Fibroblast of skin of back (primary cell): ENCODE data around the gene SHC3.

Source experiments
- DNase-seq: peaks from one replicate; pipeline ENCODE4 v3.0.0-alpha.2; 2013

The SHC3 gene

DNA sequence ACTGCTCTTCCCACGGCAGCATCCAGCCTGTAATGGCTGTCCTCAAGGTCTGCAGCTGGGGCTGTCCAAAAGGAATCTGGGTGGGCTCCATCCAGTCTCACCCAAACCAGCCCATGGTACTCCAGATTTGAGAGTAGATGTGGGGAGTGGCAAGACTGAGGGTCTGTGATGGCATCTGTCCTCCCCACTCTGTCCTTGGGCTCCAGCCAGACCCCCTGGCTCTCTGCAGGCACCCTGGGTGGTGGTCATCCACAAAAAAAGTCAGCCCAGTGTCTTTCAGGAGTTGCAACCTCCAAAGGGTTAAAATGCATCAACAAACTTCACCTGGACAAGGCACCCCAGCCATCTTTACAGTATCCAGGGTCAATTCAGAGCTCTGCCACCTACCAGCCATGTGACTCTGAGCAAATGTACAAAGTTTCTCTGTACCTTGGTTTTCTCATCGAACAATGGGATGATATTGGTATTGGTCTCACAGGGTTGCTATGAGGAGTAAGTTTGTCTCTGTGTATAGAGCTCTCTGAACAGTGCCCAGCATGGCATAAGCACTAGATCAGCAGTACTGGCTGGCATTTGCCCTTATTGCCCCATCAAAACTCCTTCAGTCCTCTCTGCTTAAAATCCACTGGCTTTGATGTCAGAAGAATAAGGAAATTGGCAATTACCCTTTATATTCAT, 194.6 kb downstream of the SHC3 start:
- no peak for DNase-seq

DNA sequence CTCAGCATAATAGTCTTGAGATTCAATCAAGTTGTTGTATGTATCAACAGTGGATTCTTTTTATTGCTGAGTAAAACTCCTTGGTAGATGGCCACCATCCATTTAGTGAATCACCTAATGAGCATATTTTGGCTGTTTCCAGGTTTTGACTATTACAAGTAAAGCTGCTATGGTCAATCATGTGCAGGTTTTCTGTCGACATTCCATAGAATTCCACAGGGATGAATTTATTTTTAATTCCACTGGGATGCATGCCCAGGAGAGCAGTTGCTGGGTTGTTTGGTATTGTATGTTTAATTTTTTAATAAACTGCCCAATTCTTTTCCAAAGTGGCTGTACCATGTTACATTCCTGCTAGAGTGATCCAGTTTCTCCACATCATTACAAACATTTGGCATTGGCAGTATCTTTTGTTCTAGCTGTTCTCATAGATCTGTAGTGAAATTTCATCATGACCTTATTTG, 197.8 kb downstream of the SHC3 start:
- DNase-seq: no peak

DNA sequence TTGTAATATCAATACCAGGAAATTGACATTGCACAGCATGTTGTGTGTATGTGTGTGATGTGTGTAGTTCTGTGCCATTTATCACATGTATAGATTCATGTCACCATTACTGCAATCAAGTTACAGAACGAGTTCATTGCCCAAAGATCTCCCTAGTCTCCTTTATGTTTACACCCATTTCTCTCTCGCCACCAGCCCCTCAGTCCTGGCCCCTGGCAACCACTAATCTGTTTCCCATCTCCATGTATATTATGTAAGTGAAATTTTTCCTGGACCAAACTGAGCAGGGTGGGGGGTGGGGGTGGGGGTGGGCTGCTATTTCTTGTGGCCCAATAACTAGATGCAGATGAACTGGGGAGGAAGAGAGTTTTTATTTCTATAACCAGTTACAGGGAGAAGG, 198.8 kb downstream of the SHC3 start:
- no peak for DNase-seq

DNA sequence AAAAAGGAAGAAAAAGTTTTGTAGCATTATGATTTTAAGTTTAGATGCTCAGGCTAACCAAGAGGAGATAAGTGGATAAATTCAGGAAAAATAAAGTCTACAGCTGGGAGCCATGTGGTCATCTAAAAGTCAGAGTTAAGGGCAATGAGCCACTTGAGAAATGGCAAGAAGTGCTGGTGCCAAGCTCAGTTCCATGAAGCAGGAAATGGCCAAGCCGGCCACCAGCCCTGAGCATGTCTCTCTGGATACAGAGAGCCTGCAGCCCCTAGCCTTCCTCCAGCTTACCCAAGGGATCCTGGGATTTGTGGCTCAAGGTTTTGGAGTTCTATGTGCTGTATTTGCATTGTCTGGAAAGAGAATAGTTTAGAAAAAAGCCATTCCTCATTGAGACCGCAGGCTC, 199.6 kb downstream of the SHC3 start:
- DNase-seq: no peak

DNA sequence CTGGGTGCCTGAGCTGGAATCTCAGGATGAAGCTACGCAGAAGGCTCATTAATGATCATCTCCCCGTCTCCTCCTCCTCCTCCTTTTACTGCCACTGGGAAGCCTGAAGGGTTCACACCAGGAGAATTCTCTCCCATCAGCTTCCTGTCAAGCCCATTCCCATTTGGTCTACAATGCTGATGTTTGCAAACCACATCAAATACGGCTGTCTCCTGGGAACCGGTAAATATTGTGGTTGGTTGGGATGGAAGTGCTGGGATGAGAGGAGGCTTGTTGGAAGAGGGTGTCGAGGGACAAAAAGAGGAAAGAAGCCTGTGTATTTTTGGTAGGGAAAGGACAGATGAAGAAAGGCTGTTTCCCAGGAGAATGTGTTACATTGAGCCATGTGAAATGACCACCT, 200.6 kb downstream of the SHC3 start:
- DNase-seq: no peak

DNA sequence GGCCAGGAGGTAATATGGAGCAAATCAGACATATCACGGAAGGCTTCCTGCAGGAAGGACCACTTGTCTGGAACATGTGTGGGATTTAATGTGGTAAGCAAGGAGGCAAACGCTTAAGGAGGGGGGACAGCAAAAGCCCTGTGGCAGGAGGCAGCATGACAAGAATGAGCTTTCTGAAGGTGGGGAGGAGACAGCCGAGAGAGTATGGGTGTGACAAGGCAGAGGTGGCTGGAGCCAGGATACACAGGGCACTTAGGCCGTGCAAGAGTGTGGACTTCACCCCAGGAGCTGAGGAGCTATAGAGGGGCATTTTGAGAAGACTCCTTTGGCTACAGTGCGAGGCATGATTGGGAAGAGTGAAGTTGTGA, 201.7 kb downstream of the SHC3 start:
- no peak for DNase-seq

DNA sequence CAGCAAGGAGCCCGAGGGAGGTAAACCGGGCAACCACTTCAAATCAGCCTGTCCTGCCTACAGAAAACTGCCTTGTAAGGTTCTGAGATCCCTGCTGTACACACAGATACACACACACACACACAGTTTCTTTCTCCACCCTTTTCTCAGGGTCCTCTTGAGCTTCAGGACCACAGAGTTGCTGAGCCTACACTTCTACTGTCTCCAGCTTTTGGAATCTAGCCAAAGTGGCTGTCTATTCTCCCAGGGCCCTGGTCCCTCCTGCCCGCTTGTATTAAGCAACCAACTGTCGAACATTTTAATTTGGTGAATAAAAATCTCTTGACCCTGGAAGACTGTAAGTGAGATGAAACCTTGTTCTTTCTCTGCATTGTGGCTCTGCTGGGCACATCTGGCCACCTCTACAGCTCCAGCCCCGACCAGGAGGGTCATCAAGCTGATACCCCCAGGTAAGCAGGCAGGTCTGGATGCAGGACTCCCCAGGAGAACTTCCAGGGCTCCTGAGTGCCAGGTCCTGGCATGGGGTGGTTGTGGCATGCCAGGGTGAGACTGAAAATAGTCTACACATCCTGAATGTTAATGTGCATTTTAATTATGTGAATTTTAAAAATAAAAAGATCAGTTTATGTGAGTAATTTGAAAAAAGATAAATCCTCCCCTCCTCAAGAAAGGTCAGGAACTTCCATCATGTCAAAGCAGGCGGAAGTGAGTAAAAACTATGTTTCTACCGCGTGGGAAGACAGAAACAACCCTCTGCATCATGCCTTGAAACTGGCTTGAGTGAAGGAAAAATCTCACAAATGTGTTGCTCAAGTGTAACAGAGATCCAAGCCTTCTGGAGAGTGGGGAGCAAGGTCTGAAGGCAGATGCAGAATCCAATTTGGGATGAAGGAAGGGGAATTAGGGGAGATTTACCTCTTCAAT, 202.4 kb downstream of the SHC3 start:
- DNase-seq: no peak

DNA sequence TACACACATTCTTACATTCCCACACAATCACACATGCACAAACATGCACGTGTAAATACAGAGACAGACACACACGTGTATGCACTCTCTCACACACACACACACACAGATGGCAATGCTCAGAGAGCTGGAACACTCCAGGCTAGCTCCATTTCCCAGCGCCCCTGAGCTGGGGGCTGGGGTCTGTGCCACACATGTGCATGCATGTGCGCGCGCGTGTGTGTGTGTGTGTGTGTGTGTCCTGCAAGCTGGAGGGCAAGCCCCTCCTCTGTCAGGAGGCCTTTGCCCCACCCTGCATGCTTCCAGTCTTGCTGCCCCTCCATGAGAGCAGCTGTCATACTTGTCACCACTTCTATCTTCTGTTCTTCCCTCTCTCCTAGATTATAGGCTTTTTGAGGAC, 204.0 kb downstream of the SHC3 start:
- DNase-seq: no peak

DNA sequence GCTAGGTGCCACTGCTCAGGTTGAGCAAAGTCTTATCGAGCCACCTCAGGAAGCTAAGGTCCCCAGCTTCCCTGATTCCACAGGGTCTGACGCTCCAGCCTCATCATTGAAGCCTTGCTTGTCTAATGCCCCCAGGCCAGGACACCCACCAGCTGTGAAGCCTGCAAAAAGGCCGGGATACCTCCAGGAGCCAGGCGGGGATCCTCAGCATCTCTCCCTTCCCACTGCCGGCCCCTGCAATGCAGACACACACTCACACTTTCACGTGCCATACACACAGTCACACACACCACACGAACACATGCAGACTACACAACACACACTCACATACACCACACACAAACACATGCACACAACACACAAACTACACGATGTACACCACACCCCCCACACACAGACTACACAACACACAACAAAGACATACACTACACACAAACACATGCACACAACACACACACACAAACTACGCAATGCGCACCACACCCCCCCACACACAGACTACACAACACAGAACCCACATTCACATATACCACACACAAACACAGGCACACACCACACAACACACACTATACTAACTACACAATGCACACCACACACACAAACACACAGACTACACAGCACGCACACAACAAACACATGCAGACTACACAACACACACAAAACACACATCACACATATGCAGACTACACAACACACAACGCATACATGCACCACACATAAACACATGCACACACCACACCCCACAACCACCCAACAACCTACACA, 205.2 kb downstream of the SHC3 start:
- no peak for DNase-seq

DNA sequence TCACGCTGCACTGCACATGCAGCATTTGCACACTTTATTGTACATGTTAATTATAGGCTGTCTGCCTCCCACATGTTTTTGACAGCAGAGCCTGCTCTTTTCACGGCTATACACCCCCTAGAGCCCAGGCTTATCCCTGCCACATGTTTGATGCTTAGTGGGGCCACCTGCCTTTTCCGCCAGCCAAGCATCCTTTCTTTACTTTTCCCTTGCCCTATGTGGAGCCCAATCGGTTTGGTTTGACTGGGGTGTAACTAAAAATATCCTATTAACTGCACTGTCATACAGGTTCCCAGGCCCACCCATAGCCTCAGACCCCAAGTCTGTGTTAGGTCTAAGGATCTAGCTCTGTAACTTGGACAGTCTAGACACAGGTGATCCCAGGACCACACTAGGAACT, 206.2 kb downstream of the SHC3 start:
- DNase-seq: no peak

DNA sequence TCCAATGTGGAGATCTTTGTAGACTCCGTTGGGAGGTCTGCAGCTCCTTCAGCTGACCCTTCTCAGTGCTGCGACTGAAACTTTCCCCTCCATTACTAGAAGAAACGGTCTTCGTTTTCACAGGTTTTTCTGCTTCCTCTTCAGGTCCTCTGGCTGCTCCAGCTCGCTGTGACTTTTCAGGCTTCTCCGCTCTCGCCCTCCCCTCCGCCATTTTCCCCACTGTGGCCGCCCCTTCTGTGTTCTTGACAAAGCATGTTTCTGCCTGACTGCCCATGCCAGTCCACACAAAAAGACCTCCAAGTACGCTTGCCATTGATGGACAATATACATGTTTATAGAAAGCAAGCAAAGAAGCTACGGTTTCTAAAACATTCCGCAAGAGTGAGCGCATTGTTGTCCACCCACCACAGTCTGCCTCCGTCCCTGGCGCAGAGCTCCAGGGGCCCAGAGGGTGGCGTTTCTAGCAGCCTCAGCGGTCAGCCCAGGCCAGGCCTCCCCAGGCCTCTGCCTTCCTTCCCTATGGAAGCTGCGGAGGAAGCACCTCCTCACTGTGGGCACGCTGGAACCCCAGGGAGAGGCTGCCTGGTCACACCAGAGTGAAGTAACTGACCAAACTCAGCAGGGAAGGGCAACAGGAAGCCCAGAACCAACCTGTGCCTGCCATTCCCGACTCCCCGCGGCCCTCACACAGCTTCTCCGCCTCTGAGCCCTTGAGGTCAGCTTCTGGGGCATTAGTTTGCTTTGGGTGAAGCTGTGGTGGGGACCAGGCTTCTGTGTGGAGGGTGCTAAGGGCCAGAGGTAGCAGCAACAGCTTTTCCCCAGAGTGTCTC, 207.3 kb downstream of the SHC3 start:
- DNase-seq: no peak

DNA sequence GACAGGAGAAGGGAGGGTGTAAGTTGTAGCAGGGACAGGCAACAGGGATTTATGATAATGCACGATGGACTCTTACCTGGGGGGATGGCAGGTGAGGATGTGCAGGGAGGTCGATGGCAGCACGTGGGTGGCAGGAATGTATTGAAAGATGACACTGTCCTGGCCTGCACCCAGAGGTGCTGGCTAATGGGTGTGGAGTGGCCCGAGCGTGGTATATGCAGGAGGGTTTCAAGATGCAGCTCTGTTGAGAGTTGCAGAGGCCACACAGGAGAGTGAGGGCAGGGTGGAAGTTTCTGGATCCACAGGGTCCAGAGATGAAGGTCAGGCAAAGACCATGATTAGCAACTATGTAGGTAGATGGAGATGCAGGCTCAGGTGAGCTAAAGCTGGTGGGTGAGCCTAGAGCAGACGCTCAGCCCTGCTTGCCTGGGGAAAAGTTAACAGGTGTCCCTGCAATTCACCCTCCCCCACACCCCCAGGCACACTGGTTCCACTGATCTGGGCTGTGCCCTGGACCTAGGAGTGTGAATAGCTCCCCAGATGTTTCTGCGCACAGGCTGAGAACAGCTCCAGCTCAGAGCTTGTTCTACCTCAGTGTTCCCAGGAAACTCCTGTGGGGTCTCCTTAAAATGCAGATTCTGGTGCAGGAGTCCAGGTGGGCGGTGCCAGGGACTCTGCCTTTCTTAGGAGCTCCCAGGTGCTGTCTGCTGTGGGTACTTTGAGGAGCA, 208.8 kb downstream of the SHC3 start:
- no peak for DNase-seq

DNA sequence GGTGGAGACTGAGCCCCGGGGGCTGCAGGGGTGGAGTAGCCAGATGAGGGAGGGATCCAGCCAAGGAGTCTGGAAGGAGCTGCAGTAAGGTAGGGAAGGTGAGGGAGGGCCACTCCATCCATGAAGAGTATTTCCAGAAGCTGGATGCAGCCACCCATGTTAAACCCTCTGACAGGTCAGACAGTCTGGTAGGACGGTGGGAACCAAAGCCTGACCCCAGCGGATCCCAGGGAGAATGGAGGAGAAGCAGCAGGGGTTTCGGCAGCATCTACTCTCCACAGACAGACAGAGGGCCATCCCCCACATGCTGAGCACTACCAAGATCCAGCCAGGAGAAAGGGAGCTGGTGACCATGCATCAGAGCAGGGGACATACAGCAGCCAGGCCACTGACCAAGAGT, 209.8 kb downstream of the SHC3 start:
- no peak for DNase-seq

DNA sequence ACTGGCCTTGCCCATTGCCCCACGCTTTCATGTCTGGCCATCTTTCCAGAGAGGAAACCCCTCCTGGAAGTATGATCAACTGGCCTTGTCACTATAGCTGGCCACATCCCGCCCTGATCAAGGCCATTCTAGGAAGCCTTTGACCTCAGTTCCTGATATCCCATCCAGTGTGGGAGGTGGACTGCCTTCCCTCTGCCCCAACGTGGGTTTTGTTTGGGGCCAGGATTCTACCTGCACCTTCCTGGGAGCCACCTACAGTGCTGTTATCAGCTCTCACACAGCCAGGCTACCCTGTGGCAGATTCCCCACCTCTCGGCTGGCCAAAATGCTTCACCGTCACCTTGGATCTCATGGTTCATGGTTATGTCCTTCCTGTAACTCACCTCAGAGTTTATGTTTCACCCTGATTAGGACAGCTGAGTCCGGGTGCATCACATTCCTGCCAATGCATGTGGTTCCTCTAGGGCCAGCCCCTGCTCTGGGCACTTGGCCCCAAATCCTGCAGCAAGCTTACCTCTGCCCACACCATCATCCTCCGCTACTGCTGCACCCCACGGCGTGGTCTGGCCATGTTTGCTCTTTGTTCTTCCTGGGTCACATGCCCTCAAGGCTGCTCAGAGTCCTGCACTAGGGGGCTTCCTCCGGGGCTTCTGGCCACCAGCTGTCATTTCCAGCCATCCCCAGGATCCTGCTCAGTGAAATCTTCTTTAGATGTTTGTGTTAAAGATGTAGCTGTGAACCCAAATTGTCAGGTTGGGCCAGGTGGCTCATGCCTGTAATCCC, 211.5 kb downstream of the SHC3 start:
- no peak for DNase-seq

DNA sequence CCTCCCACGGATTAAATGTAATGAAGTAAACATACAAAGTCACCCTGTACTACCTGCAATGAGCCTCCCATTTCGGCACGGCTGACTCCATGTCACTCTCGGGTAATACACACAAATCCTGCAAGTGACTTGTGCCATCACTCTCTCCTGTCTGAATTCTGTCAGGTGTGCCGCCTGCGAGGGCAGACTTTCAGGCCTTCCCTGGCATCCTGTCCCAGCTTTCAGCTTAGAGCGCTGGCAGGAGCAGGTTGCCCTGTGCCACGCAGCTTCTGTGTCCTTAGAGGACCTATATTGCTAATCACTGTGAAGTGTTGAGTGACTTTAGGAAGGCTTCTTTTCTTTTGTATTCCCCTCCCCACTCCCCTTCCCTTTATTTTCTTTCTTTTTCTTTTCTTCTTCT, 213.1 kb downstream of the SHC3 start:
- no peak for DNase-seq

DNA sequence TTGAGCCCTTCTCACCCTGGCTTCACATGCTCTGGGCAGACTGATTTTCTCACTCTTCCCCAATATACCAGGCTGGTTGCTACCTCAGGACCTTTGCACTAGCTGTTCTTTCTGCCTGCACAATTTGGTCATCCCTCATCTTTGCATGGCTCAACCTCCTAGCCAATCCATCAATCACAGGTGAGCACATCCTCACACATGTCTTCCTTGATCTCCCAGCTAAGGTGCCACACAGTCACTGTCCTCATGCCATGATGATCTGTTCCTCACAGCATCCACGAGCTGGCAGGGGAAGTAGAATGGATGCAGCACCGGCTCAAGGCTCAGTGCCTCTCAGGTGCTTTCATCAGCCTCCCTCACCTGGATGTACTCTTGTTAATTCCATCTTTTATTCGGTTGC, 218.0 kb downstream of the SHC3 start:
- DNase-seq: no peak

DNA sequence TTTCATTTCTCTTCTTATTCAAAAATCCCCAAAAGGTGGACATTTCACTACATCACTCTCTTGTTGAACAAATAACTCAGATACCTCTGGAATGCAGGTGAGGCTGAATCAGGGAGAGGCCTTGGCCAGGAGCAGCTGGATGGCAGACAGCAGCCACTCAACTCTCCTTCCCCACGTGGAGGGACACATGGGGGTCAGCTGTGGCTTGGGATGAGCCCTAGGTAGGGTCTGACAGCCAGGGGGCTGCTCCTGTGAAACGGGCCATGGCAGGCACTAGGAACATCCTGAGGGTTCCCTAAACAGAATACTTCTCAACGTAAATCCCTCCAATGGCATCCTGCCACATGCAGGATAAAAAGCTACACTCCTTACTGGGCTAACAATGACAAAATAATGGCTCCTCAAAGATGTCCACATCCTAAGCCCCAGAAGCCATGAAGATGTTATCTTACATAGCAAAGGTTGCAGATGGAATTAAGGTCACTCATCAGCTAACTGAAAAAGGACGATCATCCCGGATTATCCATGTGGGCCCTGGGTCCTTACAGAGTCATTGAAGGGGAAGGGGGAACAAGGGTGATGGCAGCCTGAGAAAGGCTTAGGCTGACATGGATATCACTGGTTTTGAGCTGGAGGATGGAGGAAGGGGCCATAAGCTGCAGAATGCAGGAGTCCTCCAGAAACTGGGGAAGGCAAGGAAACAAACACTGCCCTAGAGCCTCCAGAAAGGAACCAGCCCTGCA, 218.7 kb downstream of the SHC3 start:
- DNase-seq: no peak

DNA sequence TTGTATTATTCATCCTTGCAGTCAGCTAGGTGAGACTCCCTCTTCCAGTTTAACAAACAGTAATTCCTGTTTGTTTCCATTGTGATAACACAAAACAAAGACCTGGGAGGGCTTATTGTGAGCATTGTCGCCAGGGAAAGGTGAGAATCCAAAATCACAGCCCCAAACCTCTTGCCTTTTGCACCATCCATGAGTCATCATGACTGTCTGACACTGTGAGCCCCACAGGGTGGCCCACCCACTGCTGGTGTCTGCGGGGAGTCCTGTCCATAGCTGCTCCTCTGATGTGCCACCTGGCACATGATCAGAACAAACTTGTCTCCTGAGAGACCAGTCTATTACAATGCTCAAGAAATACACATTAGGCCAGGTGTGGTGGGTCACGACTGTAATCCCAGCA, 221.1 kb downstream of the SHC3 start:
- DNase-seq: no peak
